ENCODE results near the gene MBD3L2B.
"Not testable (repeated sequence)": the region's sequence is repeated elsewhere in the genome, so short reads cannot be mapped to it uniquely, and the experiment has no call there.

Gene MBD3L2B

DNA sequence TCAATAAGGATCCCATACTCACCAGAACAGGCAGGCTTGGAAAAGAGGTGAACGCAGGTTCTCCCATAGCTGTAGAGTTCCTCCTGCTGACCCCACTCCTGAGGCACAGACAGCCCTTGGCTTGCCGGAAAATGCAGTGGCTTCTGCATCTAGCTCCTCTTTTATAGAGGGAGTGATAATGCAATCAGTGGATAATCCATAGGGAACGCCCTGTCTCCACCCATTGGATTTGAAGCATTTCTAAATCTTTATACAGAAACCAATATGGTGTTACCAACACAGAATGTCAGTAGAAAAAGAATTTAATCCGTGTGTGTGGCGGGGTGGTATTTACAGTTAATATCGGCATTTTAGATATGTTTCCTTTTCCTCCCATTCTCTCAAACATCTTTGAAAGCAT, at the start of gene MBD3L2B:
MBD3L2B (minus strand) TSS at position 101 of the 400 bp plus-strand sequence; CDS start at position 67, 34 bp downstream.
- DNase-seq = not testable (repeated sequence)

DNA sequence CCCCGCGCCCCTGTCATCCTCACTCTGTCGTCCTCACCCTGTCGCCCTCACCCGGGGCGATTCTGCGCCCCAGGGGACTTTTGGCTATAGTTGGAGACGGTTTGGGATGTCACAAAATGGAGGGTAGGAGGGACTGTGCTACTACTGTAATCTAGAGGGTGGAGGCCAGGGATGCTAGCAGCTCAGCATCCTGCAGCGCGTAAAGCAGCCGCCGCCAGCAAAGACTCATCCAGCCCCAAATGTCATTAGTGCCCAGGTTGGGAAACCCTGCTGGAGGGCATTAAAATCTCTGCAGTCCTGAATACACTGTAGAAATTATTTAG, 48.6 kb upstream of the MBD3L2B start:
- no peak for DNase-seq

DNA sequence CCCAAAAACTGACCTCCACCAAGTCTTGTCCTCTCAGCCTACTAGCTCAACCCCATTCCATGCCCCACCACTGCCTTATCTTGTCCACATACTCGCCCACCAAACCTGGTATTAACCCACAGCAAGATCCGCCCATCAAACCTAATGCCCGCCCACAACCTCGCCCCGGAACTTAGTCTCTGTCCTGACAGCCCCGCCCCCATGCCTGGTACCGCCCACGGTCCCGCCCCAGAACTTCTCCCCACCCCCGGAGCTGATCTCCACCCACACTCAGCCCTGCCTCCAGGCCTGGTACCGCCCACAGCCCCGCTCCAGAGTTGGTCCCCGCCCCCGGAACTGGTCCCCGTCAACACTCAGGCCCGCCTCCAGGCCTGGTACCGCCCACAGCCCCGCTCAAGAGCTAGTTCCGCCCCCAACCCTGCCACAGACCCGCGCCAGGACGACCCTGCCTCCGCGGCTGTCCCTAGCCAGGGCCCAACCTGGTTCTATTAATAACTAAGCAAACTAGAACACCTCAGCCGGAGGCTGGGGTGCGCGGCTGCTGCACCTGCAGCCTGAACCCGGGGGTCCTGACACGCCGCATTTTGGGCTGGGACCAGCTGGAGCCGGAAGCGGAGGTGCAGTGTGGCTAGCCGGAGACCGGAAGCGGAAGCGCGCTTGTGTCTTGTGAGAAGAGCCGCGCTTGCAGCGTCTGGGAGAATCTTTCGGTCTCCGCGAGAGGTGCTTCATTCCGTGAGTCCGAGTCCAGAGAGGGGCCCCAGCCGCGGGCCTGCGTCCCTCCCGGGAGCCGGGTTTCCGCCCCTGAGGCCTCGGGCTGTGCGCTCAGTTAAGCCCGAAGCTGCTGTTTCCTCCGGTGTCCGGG, 48.0 kb upstream of the MBD3L2B start, which contains the start of gene ZNF557:
ZNF557 (plus strand) TSS at position 662 of the 862 bp plus-strand sequence. CDS start 5,372 bp downstream, outside the sequence.
- peak; percentile 99 for DNase-seq

DNA sequence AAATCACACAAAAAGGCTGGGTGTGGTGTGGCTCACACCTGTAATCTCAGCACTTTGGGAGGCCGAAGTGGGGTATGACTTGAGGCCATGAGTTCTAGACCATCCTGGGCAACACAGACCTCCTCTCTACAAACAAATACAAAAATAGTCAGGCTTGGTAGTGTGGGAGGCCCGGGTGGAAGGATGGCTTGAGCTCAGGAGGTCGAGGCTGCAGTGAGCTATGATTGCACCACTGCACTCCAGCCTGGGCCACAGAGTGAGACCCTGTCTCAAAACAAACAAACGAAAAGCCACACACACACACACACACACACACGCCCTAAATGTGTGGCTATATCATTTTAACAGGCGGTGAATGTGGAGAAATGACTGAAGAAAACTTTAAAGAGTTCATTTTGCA, 47.4 kb upstream of the MBD3L2B start:
- DNase-seq = no peak

DNA sequence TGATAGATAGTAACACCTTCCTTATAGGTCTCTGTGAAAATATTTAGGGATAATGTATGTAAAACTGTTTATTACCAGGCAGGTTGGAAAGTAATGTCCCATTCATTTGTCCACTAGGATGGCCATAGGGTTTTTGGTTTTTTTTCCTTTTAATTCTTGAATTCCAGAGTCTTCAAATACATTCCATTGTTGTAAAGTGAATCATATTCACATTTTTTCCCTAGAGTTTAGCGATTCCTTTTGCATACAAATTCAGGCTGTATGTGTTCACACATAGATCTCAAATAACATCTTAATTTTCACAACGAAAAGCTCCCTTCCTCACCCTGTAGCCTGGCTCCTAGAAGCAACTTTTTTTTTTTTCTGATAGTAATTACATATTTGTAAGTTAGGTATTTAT, 46.5 kb upstream of the MBD3L2B start:
- DNase-seq = no peak

DNA sequence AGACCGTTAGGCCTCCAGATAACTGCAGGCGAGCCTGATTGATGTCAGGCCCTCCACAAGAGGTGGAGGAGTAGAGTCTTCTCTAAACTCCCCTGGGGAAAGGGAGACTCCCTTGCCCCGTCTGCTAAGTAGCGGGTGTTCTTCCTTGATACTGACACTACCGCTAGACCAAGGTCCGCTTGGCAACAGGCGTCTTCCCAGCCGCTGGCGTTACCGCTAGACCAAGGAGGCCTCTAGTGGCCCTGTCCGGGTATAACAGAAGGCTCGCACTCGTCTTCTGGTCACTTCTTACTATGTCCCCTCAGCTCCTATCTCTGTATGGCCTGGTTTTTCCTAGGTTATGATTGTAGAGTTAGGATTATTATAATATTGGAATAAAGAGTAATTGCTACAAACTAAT, 45.9 kb upstream of the MBD3L2B start:
- DNase-seq = not testable (repeated sequence)

DNA sequence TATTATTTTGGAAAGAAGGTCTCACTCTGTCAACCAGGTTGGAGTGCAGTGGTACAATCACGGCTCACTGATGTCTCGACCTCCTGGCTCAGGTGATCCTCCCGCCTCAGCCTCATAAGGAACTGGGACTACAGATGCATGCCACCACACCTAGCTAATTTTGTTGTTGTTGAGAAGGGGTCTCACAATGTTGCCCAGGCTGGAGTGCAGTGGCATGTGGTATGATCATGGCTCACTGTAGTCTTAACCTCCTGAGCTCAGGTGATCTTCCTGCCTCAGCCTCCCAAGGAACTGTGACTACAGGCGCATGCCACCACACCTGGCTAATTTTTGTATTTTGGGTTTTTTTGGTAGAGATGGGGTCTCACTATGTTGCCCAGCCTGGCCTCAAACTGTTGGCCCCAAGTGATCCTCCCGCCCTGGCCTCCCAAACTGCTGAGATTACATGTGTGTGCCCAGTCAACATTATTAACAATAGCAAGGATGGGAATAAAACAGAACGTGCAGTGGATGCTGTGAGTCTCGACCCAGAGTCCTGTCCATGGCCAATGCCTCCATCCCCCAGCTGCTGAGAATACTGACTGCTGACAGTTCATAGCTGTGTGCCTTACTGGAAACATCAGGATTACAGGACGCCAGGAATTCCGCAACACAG, 42.7 kb upstream of the MBD3L2B start:
- no peak for DNase-seq

DNA sequence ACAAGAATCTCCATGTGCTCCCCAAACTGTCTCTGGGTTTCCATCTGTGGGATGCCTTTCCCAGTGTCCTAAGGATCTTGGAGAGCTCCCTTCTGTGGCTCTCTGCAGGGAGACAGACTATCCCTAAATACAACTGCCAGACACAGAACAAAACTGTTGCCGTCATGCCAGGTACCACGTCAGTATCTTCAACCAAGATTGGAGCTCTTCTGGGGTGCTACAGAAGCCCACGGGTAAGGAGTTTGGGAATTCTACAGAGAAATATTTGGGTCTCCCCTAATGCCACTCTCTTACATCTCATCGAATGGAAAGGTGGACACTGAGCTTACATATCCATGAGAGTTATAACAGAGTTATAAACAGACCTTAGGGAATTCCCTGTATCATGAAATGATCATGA, 42.1 kb upstream of the MBD3L2B start:
- no peak for DNase-seq

DNA sequence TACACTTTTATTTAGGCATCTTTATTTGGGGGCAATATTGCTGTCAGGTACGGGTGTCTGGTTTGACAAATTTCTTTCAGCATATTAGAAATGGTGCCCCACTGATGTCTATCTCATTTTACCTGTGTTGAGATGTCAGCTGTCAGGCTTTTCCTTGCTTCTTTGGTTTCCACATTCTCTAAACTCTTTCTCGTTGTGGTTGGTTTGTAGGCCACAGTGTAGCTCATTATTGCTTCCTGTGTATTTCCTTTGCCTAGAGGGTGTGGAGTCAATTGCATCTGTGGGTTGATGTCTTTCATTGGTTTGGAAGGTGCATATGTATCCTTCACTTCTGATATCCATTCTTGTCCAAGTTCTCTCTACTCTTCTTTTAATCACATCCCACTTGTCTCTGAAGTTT, 38.7 kb upstream of the MBD3L2B start:
- DNase-seq = not testable (repeated sequence)

DNA sequence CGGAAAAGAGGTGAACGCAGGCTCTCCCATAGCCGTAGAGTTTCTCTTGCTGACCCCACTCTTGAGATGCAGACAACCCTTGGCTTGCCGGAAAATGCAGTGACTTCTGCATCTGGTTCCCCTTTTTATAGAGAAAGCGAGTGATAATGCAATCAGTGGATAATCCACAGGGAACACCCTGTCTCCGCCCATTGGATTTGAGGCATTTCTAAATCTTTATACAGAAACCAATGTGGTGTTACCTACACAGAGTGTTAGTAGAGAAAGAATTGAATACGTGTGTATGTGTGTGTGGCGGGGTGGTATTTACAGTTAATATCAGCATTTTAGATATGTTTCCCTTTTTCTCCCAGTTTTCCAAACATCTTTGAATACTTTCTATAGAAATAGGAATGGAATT, 37.3 kb upstream of the MBD3L2B start, which contains the start of gene MBD3L3:
MBD3L3 (minus strand) TSS at position 101 of the 400 bp plus-strand sequence; CDS start at position 30, 71 bp downstream.
- not testable (repeated sequence) for DNase-seq

DNA sequence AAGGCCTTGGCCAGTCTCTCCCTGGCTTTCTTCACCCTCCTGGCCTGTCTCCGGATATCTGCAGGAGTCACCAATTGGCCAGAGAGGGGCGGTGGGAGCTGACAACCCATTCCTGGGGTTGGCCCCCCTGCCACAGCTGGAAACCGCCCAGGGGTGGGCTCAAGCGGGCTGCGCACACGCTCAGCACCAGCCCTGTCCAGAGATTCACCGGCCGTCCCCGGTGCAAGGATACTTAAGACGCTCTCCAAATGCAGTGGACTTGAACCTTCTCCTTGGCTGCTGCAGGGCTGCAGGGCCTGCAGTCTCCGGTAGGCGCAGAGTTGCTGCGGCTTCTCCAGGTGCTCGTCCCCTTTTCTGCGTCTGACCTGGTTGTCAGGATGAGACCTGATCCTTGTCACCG, 35.1 kb upstream of the MBD3L2B start:
- DNase-seq = not testable (repeated sequence)

DNA sequence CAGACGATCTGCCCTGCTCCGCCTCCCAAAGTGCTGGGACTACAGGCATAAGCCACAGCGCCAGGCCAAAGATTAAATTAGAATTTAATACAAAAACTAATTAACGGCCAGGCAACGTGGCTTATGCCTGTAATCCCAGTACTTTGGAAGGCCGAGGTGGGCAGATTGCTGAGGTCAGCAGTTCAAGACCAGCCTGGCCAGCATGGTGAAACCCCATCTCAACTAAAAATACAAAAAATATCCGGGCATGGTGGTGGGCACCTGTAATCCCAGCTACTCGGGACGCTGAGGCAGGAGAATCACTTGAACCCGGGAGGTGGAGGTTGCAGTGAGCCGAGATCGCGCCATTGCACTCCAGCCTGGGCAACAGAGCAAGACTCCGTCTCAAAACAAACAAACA, 34.4 kb upstream of the MBD3L2B start:
- DNase-seq = not testable (repeated sequence)

DNA sequence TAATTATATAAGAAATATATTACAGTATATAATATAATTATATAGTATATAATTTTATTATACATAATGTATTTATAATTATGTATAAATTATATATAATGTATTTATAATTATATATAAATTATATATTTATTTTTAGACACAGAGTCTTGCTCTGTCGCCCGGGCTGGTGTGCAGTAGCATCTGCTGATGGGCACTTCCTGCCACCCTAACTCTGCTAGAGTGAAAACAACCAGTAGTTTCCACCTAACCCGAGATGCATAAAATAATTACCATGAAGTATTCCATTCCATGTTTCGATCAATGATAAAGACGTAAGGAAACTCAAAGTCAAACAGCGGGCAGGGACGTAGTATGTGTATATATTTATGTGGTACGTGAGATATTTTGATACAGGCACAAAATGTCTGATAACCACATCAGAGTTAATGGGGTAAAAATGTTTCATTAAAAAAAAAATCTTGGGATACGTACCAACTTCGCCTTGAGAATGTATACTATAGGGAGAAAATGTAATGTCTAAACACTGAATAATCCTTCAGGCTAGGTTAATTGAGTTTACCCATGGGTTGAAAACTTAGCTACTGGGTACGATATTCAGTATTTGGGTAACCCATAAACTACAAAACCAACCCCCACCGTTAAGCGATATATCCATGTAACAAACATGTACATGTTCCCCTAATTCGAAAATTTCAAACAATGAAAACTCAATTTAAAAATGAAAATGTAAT, 33.6 kb upstream of the MBD3L2B start:
- DNase-seq = not testable (repeated sequence)

DNA sequence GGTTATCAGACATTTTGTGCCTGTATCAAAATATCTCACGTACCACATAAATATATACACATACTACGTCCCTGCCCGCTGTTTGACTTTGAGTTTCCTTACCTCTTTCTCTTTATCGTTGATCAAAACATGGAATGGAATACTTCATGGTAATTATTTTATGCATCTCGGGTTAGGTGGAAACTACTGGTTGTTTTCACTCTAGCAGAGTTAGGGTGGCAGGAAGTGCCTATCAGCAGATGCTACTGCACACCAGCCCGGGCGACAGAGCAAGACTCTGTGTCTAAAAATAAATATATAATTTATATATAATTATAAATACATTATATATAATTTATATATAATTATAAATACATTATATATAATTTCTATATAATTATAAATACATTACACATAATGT, 31.7 kb upstream of the MBD3L2B start:
- not testable (repeated sequence) for DNase-seq

DNA sequence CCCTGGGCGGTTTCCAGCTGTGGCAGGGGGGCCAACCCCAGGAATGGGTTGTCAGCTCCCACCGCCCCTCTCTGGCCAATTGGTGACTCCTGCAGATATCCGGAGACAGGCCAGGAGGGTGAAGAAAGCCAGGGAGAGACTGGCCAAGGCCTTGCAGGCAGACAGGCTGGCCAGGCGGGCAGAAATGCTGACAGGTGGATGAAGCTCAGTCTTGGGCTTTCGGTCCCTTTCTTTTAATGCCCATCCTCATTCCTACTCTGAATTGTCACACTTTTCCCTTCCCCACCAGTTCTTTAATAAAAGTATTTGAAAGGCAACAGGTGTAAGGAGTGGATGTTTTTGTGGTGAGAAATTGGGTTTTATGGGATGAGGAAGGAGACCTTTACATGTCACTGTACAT, 30.2 kb upstream of the MBD3L2B start:
- not testable (repeated sequence) for DNase-seq

DNA sequence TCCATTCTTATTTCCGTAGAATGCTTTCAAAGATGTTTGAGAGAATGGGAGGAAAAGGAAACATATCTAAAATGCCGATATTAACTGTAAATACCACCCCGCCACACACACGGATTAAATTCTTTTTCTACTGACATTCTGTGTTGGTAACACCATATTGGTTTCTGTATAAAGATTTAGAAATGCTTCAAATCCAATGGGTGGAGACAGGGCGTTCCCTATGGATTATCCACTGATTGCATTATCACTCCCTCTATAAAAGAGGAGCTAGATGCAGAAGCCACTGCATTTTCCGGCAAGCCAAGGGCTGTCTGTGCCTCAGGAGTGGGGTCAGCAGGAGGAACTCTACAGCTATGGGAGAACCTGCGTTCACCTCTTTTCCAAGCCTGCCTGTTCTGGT, 27.8 kb upstream of the MBD3L2B start, which contains the start of gene MBD3L2:
MBD3L2 (plus strand) TSS at position 301 of the 400 bp plus-strand sequence; CDS start at position 354, 53 bp downstream.
- not testable (repeated sequence) for DNase-seq

DNA sequence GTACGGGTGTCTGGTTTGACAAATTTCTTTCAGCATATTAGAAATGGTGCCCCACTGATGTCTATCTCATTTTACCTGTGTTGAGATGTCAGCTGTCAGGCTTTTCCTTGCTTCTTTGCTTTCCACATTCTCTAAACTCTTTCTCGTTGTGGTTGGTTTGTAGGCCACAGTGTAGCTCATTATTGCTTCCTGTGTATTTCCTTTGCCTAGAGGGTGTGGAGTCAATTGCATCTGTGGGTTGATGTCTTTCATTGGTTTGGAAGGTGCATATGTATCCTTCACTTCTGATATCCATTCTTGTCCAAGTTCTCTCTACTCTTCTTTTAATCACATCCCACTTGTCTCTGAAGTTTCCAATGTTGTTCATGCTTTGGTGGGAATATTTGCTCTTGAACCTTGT, 20.3 kb upstream of the MBD3L2B start:
- DNase-seq = not testable (repeated sequence)

DNA sequence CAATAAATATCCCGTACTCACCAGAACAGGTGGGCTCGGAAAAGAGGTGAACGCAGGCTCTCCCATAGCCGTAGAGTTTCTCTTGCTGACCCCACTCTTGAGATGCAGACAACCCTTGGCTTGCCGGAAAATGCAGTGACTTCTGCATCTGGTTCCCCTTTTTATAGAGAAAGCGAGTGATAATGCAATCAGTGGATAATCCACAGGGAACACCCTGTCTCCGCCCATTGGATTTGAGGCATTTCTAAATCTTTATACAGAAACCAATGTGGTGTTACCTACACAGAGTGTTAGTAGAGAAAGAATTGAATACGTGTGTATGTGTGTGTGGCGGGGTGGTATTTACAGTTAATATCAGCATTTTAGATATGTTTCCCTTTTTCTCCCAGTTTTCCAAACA, 18.8 kb upstream of the MBD3L2B start, which contains the start of gene MBD3L4:
MBD3L4 (minus strand) TSS at position 101 of the 400 bp plus-strand sequence; CDS start at position 66, 35 bp downstream.
- not testable (repeated sequence) for DNase-seq

DNA sequence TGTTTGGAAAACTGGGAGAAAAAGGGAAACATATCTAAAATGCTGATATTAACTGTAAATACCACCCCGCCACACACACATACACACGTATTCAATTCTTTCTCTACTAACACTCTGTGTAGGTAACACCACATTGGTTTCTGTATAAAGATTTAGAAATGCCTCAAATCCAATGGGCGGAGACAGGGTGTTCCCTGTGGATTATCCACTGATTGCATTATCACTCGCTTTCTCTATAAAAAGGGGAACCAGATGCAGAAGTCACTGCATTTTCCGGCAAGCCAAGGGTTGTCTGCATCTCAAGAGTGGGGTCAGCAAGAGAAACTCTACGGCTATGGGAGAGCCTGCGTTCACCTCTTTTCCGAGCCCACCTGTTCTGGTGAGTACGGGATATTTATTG, 9.0 kb upstream of the MBD3L2B start, which contains the start of gene MBD3L5:
MBD3L5 (plus strand) TSS at position 301 of the 400 bp plus-strand sequence; CDS start at position 335, 34 bp downstream.
- not testable (repeated sequence) for DNase-seq

DNA sequence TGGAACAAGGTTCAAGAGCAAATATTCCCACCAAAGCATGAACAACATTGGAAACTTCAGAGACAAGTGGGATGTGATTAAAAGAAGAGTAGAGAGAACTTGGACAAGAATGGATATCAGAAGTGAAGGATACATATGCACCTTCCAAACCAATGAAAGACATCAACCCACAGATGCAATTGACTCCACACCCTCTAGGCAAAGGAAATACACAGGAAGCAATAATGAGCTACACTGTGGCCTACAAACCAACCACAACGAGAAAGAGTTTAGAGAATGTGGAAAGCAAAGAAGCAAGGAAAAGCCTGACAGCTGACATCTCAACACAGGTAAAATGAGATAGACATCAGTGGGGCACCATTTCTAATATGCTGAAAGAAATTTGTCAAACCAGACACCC, 7.6 kb upstream of the MBD3L2B start:
- not testable (repeated sequence) for DNase-seq

DNA sequence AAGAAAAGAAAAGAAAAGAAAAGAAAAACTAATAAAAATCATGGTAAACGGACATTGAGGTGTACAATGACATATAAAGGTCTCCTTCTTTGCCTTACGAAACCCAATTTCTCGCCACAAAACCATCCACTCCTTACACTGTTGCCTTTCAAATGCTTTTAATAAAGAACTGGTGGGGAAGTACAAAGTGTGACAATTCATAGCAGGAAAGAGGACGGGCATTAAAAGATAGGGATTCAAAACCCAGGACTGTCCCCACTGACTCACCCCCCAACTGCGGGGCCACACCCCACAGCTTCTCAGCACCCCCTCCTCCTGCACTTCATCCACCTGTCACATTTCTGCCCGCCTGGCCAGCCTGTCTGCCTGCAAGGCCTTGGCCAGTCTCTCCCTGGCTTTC, 2.4 kb downstream of the MBD3L2B start:
- no peak for DNase-seq

DNA sequence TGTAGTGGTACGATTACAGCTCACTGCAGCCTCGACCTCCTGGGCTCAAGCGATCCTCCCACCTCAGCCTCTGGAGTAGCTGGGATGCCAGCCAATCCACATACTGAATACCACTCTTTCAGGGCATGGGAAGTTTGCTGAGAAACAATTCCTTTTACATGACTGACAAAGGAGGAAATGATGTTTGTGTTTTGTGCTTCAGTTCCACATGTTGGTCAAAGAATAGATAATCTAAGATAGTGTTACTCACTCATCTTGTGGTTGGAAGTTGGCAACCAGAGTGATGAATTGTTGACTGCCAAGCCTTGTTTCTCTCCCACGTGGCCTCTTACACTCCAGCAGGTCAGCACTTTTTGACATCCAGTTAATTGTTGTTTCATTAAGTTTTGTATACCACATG, 7.6 kb downstream of the MBD3L2B start:
- peak; percentile 11 for DNase-seq

Measured in CD4-positive, alpha-beta T cell treated with Interleukin-21 for 1 hour (primary cell).